GM20000 (cell line): ENCODE data around the gene CTSS.
"Not testable (repeated sequence)": the region's sequence is repeated elsewhere in the genome, so short reads cannot be mapped to it uniquely, and the experiment has no call there.

Experiments
- DNase-seq: peaks from one replicate; pipeline ENCODE4 v3.0.0; 2012; ENCODE audit warnings: low spot score
- CTCF ChIP-seq: IDR thresholded peaks from 2 replicates; pipeline ENCODE4 v1.5.1; 2012; ENCODE audit warnings: mild to moderate bottlenecking, control low read depth; ENCODE audit errors: extremely low read depth, missing control alignments

CTSS gene

GRCh38 chr1:150791585-150791984 is 26.0 kb upstream of the CTSS start:
- TF ChIP-seq CTCF: no peak
- DNase-seq: no peak

- DNase-seq: no peak
- no peak for TF ChIP-seq CTCF
Measured at GRCh38 chr1:150789396-150789795, 23.8 kb upstream of the CTSS start.

GRCh38 chr1:150788946-150789345 is 23.4 kb upstream of the CTSS start:
- TF ChIP-seq CTCF: no peak
- DNase-seq: no peak

GRCh38 chr1:150787455-150787854 is 21.9 kb upstream of the CTSS start:
- DNase-seq: no peak
- no peak for TF ChIP-seq CTCF

GRCh38 chr1:150780510-150780909 is 14.9 kb upstream of the CTSS start:
- no peak for DNase-seq
- TF ChIP-seq CTCF: no peak

- DNase-seq: no peak
- no peak for TF ChIP-seq CTCF
Measured at GRCh38 chr1:150778409-150778808, 12.8 kb upstream of the CTSS start.

- DNase-seq: no peak
- no peak for TF ChIP-seq CTCF
Measured at GRCh38 chr1:150777544-150777943, 12.0 kb upstream of the CTSS start.

GRCh38 chr1:150775931-150776505 is 10.4 kb upstream of the CTSS start:
- DNase-seq: not testable (repeated sequence)
